GM12878 (cell line): ENCODE data around the gene SLC25A45. TPM values are rescaled to one million over a fixed set of nuclear protein-coding genes. Genes with fewer than 3 reads are reported as not detected.

Experiments
- ATAC-seq: fragments of 200-7000 bp; cut with Tn5 transposase; 3 replicates; pipeline ENCODE4 v1.9.1; 2020; ENCODE audit warnings: mild to moderate bottlenecking, moderate library complexity
- BruUV-seq: library from RNA; stranded (reverse); fragments of 400-500 nt; replicated peaks from 2 replicates; lab custom pipeline; 2021; lab: Mats Ljungman, UMichigan
- CTCF ChIA-PET: fragments of 300-600 bp; sonication (Branson Sonifier 250); formaldehyde crosslinking; extraction: SDS; loops from one replicate; lab custom pipeline; 2021; ENCODE audit warnings: inconsistent platforms; lab: Yijun Ruan, JAX
- POLR2A ChIA-PET: fragments of 350-600 bp; formaldehyde crosslinking; extraction: SDS; loops from one replicate; lab custom pipeline; 2021; ENCODE audit warnings: inconsistent platforms; lab: Charles Lee
- RAD21 ChIA-PET: fragments of 300-600 bp; sonication (Branson Sonifier 250); formaldehyde crosslinking; loops from one replicate; lab custom pipeline; 2023; ENCODE audit warnings: antibody characterized with exemption; ENCODE audit not compliant: unreplicated experiment; lab: Charles Lee
- SMC1A ChIA-PET: fragments of 300-600 bp; sonication (Branson Sonifier 250); formaldehyde crosslinking; loops from one replicate; lab custom pipeline; 2023; ENCODE audit not compliant: unreplicated experiment, uncharacterized antibody; lab: Charles Lee
- DNase-seq: peaks from one replicate; pipeline ENCODE4 v3.0.0-alpha.2; 2011; ENCODE audit warnings: low read depth, low spot score
- FAIRE-seq: peaks from 3 replicates; lab custom pipeline; 2011; peaks lifted over from hg19 to GRCh38; lab: Jason Lieb, UNC
- H2AFZ ChIP-seq: 2 replicates; pipeline ENCODE4 v1.6.0; 2011; ENCODE audit warnings: low read depth, low read length, control low read depth; ENCODE audit not compliant: control insufficient read depth
- H3K27ac ChIP-seq: 2 replicates; pipeline ENCODE4 v1.5.1; 2011; ENCODE audit warnings: control low read depth; ENCODE audit not compliant: control insufficient read depth, insufficient read depth
- H3K27me3 ChIP-seq, 2 experiments: replicated peaks in 1 of 2; 2 replicates each; pipeline versions ENCODE4 v1.6.0 to v1.6.1; 2011; ENCODE audit warnings: low read length in 1 of 2; ENCODE audit not compliant: control insufficient read depth in 2 of 2, insufficient read depth in 2 of 2
- H3K36me3 ChIP-seq, 2 experiments: 2 replicates each; pipeline ENCODE4 v1.5.1; 2011; ENCODE audit warnings: low read length in 1 of 2; ENCODE audit not compliant: control insufficient read depth in 2 of 2, insufficient read depth in 2 of 2
- H3K4me1 ChIP-seq: 2 replicates; pipeline ENCODE4 v1.6.1; 2011; ENCODE audit warnings: mild to moderate bottlenecking, low read length, moderate library complexity, mixed read lengths; ENCODE audit not compliant: control insufficient read depth, insufficient read depth
- H3K4me2 ChIP-seq: 2 replicates; pipeline ENCODE4 v1.6.0; 2011; ENCODE audit warnings: control low read depth; ENCODE audit not compliant: control insufficient read depth, insufficient read depth
- H3K4me3 ChIP-seq: fragments of 200-600 bp; sonication (generic); 2 replicates; pipeline ENCODE4 v1.5.1; 2016
- H3K79me2 ChIP-seq: 2 replicates; pipeline ENCODE4 v1.6.0; 2011; ENCODE audit warnings: low read length; ENCODE audit not compliant: control insufficient read depth, insufficient read depth
- H3K9ac ChIP-seq: 2 replicates; pipeline ENCODE4 v1.8.0; 2011; ENCODE audit warnings: low read length, control low read depth, mixed read lengths; ENCODE audit not compliant: control insufficient read depth, insufficient read depth
- H3K9me3 ChIP-seq: replicated peaks from 3 replicates; pipeline ENCODE4 v1.5.1; 2011; ENCODE audit warnings: mild to moderate bottlenecking, low read length; ENCODE audit not compliant: control insufficient read depth, insufficient read depth
- H4K20me1 ChIP-seq: 2 replicates; pipeline ENCODE4 v1.6.0; 2011; ENCODE audit not compliant: control insufficient read depth, insufficient read depth
- BCL3 ChIP-seq: IDR thresholded peaks from 2 replicates; pipeline ENCODE4 v1.6.1; 2011; ENCODE audit warnings: borderline replicate concordance, low read depth, mild to moderate bottlenecking, moderate library complexity, low read length; ENCODE audit not compliant: insufficient read depth, poor library complexity, severe bottlenecking
- CEBPB ChIP-seq, 2 experiments: fragments of 150-350 bp in 1 of 2; IDR thresholded peaks; 2 replicates each; pipeline ENCODE4 v1.6.1; 2012 to 2014; ENCODE audit warnings: low read depth in 2 of 2, low read length in 2 of 2, borderline replicate concordance in 1 of 2, inconsistent platforms in 1 of 2
- ETV6 ChIP-seq, 2 experiments: fragments of 450-650 bp in 1 of 2; IDR thresholded peaks in 1 of 2; conservative IDR thresholded peaks in 1 of 2; 2 replicates each; pipeline ENCODE4 v1.6.1; 2014; ENCODE audit warnings: antibody characterized with exemption in 1 of 2, borderline replicate concordance in 1 of 2, low read depth in 1 of 2, mild to moderate bottlenecking in 1 of 2, moderate library complexity in 1 of 2
- GATAD2B ChIP-seq: fragments of 450-650 bp; conservative IDR thresholded peaks from 2 replicates; pipeline ENCODE4 v1.6.1; 2017; ENCODE audit warnings: low read depth, mild to moderate bottlenecking, moderate library complexity
- HSF1 ChIP-seq: fragments of 150-350 bp; IDR thresholded peaks from 2 replicates; pipeline ENCODE4 v1.6.1; 2014; ENCODE audit warnings: mild to moderate bottlenecking, low read depth, low read length
- JUND ChIP-seq: IDR thresholded peaks from 2 replicates; pipeline ENCODE4 v1.6.1; 2012; ENCODE audit warnings: low read depth, mild to moderate bottlenecking, low read length, improper control_type of control experiment, moderate library complexity
- MLLT1 ChIP-seq: fragments of 450-650 bp; IDR thresholded peaks from 2 replicates; pipeline ENCODE4 v1.6.1; 2016; ENCODE audit warnings: mild to moderate bottlenecking
- NR2C2 ChIP-seq: IDR thresholded peaks from 2 replicates; pipeline ENCODE4 v1.6.1; 2011; ENCODE audit warnings: borderline replicate concordance, low read depth; ENCODE audit not compliant: control insufficient read depth, insufficient read length
- PAX5 ChIP-seq: IDR thresholded peaks from 2 replicates; pipeline ENCODE4 v1.6.1; 2011; ENCODE audit warnings: low read depth, low read length, borderline replicate concordance
- POLR2AphosphoS5 ChIP-seq: IDR thresholded peaks from 2 replicates; pipeline ENCODE4 v1.6.1; 2011; ENCODE audit warnings: mild to moderate bottlenecking, low read length, inconsistent platforms
- RELB ChIP-seq: fragments of 450-650 bp; IDR thresholded peaks from 2 replicates; pipeline ENCODE4 v1.6.1; 2017; ENCODE audit warnings: low read depth, mild to moderate bottlenecking, moderate library complexity
- SMC3 ChIP-seq: IDR thresholded peaks from 2 replicates; pipeline ENCODE4 v1.6.1; 2011; ENCODE audit warnings: low read length, improper control_type of control experiment, borderline replicate concordance
- SREBF2 ChIP-seq: IDR thresholded peaks from 2 replicates; pipeline ENCODE4 v1.6.1; 2012; ENCODE audit warnings: mild to moderate bottlenecking, low read length
- TAF1 ChIP-seq: IDR thresholded peaks from 2 replicates; pipeline ENCODE4 v1.6.1; 2011; ENCODE audit warnings: mild to moderate bottlenecking, low read depth, low read length, borderline replicate concordance
- ZNF217 ChIP-seq: fragments of 450-650 bp; IDR thresholded peaks from 2 replicates; pipeline ENCODE4 v1.6.1; 2017; ENCODE audit warnings: antibody characterized with exemption, mild to moderate bottlenecking
- ZZZ3 ChIP-seq: IDR thresholded peaks from 2 replicates; pipeline ENCODE4 v1.6.1; 2011; ENCODE audit warnings: low read depth; ENCODE audit not compliant: control insufficient read depth, insufficient read length
- WGBS: methylation state at CpG from one replicate; pipeline ENCODE4 v1.1.6; 2016; ENCODE audit warnings: low lambda C conversion rate; ENCODE audit not compliant: insufficient replicate concordance, insufficient coverage; ENCODE audit errors: missing lambda C conversion rate; 5-methylcytosine and 5-hydroxymethylcytosine counted together
- in situ Hi-C: fragments of 300-500 bp; cut with MboI; formaldehyde crosslinking; loops from 9 replicates; pipeline ENCODE4 v1.14.3; 2018; ENCODE audit warnings: mixed read lengths
- intact Hi-C: fragments of 100-400 bp; cut with micrococcal nuclease; formaldehyde crosslinking; loops from one replicate; pipeline ENCODE4 v1.14.2; 2022; ENCODE audit not compliant: unreplicated experiment
- polyA plus RNA-seq, 11 experiments: library from polyadenylated mRNA; depleted of rRNA in 4 of 11; unstranded in 6 of 11; stranded (reverse) in 5 of 11; fragments of >200 nt; fragmentation: Nextera tagmentation in 4 of 11; fragmentation: Illumina TruSeq in 1 of 11; extraction: Ambion mirVana in 4 of 11; extraction: Trizol in 1 of 11; gene quantifications; 1 replicate in 1 of 11; 2 replicates in 10 of 11; pipeline versions ENCODE4 v1.2.1 to v1.2.3, GENCODE V29; 2011 to 2016; ENCODE audit warnings: inconsistent platforms in 2 of 11, missing spikeins in 2 of 11, low read depth in 1 of 11
- total RNA-seq, 4 experiments: library from RNA; depleted of rRNA in 3 of 4; stranded (reverse); fragments of >200 nt in 3 of 4; fragmentation: Illumina TruSeq in 1 of 4; extraction: Trizol in 1 of 4; gene quantifications; 2 replicates each; pipeline versions ENCODE4 v1.2.1 to v1.2.3, GENCODE V29; 2013 to 2021

SLC25A45 gene
- total and polyA plus RNA-seq, 10 of the 15 experiments (the other 5 are each of a cell fraction or from before 2014, with no cell fraction given) = 4.1 to 35.2 (median 20.3) TPM

- peaks cover 4% of the 10 kb centered on the region for H3K4me1 ChIP-seq
- 4% methylated on average over 27 of the region's 79 CpGs for WGBS
- ATAC-seq (peak; percentile 98), FAIRE-seq (peak; percentile 56), DNase-seq (peak; percentile 75)
- 0 out of 4 replicates have a peak, but pooled peaks cover 0 to 3% of the 10 kb centered on the region in 2 experiments for H3K27me3 ChIP-seq
- peak within 1 kb of the TSS; percentile 62 for H2AFZ ChIP-seq
- ChIA-PET RAD21 (no interaction called here), CTCF (interaction anchor here (0.6 to 1.3 kb wide), 3 partner anchors 15 to 163 kb away, joined by 3 read pairs; no protein-coding TSS in a partner anchor), SMC1A (interaction anchor here (0.6 to 1.0 kb wide), 3 partner anchors 20 to 38 kb away, joined by 3 read pairs; partner anchors contain the start of gene DPF2), POLR2A (interaction anchor here (1.4 kb wide), 1 partner anchor 21 kb away, joined by 3 read pairs; no protein-coding TSS in a partner anchor)
- no TSS peak for BruUV-seq
- no peaks in the 10 kb centered on the region for H3K9me3 ChIP-seq
- H4K20me1 ChIP-seq = no peaks in the 10 kb centered on the region
- peaks cover 13 to 17% of the 10 kb centered on the region in 2 experiments; a peak in 3 of 4 replicates for H3K36me3 ChIP-seq
- H3K79me2 ChIP-seq = no peaks in the 10 kb centered on the region
- peak within 1 kb of the TSS; percentile 89; the same call in 1 of the 2 replicates for H3K4me3 ChIP-seq
- intact Hi-C loops (no loop called here), in situ Hi-C loops (no loop called here)
- H3K9ac ChIP-seq = peak within 1 kb of the TSS; percentile 54; the same call in 1 of the 2 replicates
- no peak within 1 kb of the TSS for H3K27ac ChIP-seq
- H3K4me2 ChIP-seq = peak within 1 kb of the TSS; percentile 97
- TF ChIP-seq BCL3 (peak; percentile 6), POLR2AphosphoS5 (peak; percentile 7; the same call in 1 of the 2 replicates), CEBPB (IDR thresholded peaks at IDR 0.05; ENCODE audit: borderline replicate concordance in 1 of 2, low read depth in 2 of 2, low read length in 2 of 2) (no peak), JUND (no peak), SMC3 (no peak), PAX5 (no peak), RELB (no peak), TAF1 (no peak), MLLT1 (no peak), ETV6 (conservative IDR thresholded peaks at IDR 0.05 in 1 of 2, IDR thresholded peaks at IDR 0.05 in 1 of 2; ENCODE audit: borderline replicate concordance in 1 of 2, low read depth in 1 of 2) (no peak), HSF1 (no peak), ZZZ3 (no peak), SREBF2 (no peak), ZNF217 (0 out of 2 replicates have a peak, but pooled peaks have one; percentile 37), NR2C2 (no peak), GATAD2B (peak; percentile 83)
Measured at GRCh38 chr11:65354265-65355012, 28.0 kb downstream of the SLC25A45 start, which contains the start of gene TIGD3. TIGD3 (plus strand) TSS chr11:65354751; CDS start chr11:65355809, 1,058 bp downstream.
